NCI-H1048 (cell line): ENCODE results near the gene HPCAL4.

Experiments
- DNase-seq: peaks from one replicate; lab custom pipeline; 2025; lab: John Stamatoyannopoulos, UW

Gene HPCAL4

DNA sequence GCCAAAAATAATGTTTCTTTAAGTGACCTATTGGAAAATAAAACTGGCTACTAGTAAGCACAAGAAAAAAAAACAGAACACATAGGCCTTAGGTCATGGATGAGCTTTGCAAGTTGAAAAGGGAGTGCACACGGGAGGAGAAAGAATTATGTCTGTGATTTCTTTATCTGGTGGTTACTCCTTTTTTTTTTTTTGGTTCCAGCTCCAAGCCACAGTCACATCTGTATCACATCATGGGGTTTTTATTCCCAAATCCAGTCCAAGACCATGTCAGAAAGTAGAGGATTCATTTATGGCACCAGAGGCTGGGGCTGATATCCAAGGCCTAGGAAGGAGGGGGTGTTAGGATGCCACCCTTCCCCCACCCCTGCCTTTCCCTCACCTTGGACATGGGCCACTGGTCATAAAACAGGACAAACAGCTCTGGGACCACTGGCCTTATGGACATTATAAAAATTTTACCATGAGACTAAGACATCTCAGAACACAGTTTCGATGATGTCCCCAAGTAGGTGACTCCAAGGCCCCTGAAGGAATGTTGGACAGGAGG lies 41.5 kb downstream of the HPCAL4 start:
- no peak for DNase-seq

DNA sequence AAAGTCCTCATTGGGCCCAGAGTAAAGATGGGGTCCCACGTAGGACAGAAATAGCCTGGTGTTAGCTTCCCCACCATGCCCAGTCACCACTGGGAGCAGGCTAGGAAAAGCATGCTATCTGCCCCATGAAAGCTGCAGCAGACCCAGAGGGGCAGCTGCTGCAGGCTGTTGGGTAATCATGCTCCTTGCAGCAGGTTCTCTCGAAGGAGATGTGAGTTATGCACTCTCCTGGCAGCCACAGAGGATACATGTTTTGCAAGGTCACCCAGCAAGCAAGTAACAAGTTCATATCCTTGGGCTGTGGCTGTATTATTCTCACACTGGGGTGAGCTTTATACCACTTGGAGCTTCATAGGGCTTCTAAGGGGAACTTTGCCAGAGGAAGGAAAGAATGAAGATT lies 42.7 kb downstream of the HPCAL4 start:
- no peak for DNase-seq

DNA sequence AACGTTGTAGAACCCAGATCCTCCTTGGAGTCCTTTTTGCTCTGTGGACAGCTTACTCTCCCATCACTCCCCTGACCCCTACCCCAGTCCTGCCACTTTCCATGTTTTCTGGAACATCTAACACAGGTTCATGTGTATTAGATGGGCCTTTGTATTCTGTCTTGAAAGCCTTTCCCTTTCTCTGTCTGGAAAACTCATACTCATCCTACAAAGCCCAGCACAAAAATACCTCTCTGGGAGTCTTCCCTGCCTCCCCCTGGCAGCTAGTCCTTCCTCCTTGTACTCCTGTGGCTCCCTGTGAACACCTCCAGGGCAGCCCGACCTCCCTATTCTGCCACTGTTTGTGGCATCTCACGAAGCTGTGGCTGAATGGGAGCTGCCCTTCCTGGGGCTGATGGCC lies 44.0 kb downstream of the HPCAL4 start:
- DNase-seq: no peak

DNA sequence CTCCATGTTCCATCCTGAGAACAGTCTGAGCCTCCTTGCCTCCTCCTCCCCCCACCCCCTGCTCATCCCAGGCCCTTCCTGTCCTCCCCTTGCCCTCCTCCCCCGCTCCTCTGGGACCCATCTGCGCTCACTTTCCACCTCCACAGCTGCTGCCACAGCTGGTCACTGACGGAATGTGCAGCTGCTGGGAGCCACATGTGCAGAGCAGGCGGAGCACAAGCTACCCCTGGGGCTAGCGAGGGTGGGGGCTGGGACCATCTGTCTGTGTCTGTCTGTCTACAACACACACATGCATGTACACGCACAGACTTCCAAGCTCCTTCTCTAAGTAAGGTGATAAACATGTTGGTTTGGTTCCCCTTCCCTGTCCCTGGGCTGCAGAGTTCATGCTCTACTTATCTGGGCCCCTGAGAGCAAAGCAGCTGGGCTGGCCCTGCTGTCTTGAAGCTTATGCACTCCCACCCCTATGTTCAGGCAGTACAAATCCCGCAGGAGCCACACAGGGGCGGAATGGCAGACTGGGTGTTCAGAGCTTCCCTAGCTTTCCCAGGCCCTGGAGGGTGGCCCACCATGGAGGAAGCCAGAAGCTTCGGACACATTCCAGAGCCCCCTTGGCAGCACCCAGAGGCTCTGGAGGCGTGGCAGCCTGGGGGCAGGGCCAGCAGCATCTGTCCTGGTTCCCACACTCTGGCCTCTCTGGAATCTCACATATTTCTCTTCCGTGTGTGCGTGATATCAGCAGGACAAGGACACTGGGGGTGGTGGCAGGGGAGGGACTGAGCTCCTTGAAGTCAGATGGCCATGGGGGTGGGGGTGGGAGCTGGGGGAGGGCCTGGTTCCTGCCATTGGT lies 44.8 kb downstream of the HPCAL4 start:
- DNase-seq: no peak

DNA sequence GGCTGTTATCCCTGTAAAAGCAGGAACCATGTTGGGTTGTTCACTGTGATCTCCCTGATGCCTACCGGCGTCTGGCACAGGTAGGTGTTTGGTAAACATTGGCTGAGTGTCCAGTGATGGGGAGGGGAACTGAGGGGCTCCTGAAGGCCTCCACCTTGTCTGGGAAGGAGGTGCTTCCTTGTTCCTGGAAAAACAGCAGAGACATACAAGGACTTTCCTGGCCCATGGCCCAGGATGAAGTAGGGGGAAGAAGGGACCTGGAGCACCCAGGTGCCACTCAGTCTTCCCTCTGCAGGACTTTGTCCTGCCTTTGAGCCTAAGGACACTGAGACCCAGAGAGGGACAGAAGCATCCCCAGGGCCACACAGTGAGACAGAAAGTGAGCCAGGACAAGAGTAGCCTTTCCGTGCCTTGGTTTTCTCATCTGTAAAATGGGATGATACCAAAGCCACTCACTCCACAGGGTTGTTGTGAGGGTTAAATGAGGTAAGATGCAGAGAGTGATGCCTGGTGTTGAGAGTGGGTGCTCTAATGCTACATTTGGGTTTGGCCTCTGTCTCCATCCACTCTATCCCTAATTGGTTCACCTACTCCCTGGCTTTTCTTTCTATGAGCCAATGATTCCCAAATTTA lies 45.7 kb downstream of the HPCAL4 start:
- DNase-seq: no peak

DNA sequence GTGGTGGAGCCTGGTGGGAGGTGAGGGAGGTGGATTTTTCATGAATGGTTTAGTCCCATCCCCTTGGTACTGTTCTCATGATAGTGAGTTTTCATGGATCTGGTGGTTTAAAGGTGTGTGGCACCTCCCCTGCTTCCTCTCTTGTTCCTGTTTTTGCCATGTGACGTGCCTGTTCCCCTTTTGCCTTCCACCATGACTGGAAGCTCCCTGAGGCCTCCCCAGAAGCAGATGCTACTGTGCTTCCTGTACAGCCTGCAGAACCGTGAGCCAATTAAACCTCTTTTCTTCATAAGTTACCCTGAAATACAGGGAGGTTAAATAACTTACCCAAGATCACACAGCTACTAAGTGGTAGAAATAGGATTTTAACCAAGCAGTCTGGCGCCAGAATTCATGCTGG lies 47.5 kb downstream of the HPCAL4 start:
- DNase-seq: no peak

DNA sequence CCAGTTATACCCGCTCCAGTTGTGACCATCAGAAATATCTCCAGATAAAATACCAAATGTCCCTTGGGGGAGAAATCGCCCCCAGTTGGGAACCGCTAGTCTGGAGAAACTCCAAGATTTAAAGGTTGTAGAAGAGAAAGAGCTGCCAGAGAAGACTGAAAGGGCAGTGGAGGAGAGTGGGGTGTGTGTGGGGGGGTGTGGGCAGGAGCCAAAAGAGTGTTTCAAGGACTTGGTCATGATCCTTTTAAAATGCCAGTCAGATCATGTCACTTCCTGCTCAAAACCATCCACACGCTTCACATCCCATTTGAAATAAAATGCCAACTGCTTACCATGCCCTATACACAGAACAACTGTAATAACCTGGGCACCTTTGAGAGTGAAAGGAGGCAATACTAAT lies 48.4 kb downstream of the HPCAL4 start:
- no peak for DNase-seq

DNA sequence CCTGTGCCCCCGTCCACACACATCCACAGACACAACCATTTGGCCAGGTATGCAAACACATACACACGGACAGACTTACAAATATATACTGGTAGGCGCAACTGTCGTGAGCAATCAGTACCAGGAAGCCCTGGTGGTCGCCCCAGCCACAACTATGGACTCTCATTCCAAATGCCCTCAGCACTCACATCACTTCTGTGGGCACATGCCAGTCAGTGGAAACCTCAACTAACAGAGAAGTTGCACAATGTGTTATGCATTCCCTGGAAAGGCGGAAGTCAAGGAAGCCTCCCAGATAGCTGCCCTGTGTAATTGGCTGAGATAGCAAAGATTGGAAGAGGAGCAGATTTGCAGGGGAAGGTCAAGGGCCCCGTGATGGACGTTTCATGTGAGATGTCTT lies 50.4 kb downstream of the HPCAL4 start:
- DNase-seq: no peak

DNA sequence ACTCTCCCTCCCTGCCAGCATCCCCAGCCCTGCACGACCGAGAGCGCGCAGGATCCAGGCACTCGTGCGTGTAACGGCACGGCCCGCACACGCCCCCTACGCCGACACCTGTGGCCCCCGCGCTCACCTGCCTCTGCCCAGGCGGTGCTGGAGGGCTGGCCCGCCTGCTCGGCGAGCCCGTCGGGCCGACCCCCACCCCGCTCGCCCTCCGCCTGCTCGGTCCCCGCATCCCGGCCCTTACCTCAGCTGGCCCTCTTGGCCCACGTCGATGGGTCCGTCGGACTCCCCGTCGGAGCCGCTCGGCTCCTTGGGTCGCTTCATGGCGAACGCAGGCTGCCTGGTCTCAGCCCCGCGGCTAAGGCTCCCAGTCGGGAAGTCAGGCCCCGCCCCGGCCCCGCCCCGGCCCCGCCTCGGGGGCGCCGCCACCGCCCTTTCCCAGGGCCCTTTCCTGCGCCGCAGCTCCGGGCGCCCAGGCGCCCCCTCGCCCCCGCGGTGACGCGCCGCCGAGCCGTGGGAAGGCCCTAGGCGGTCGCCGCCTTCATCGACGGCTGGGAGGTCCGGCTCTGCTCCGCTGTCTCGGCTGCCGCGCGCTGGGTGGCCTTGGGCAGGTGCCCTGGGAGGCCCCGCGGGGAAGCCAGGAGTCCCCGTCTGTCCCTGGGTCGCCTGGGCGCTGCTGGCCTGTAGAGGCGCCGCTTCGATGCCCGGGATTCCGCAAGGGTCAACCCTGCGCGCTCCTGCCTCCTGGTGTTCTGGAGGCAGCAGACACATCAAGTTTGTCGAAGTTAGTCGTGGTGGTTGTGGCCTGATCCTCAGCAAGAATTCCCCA lies 51.7 kb downstream of the HPCAL4 start, which contains the start of gene HEYL:
HEYL (minus strand) TSS at position 339 of the 826 bp plus-strand sequence; CDS start at position 321, 18 bp downstream.
- DNase-seq: no peak

DNA sequence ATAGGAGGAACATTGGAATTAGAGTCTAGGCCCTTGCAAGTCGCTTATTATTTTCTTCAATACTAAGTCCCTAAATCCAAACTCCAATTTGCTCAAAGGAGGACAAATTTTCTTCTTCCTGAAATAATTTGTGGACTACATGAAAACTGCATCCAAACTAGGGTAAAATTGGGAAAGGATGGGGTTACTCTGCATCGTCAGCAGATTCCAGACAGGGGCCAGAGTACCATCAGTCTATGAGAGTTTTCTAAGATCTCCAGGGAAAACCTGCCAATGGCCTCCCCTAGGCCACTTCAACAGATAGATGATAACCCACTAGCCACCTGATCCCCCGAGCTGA lies 52.3 kb downstream of the HPCAL4 start:
- no peak for DNase-seq

DNA sequence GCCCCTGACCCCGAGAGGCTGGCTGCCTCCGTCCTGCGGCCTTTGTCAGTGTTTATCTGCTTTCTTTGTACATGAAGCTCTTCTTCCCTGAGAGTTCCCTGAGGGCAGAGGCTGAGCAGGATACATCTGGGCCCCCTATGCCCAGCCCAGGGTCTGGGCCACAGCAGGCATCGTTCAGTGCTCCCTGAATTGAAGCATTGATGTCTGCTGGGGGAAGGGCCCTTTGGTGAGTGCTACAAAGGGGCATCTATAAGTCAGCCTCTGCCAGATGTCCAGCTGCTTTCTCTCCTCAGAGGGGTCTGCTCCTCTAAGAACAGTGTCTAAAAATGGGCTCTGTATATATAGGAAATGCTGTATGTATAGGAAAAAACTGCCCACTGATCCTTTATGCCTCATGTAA lies 53.9 kb downstream of the HPCAL4 start:
- no peak for DNase-seq

DNA sequence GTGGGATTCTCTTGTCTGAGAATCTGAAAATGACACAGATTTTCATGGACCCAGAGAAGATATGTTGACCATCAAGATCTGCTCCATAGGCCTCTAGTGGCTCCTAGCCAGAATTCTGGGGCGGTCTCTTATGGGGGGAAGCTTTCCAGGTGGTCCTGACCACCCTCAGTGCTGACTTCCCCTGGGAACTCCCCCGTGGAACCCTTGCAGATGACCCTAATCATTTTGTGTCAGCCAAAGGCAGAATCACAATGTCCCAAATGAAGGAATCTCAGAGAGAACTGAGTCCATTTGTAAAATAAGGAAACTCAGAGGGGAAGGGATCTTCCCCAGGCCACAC lies 55.4 kb downstream of the HPCAL4 start:
- DNase-seq: no peak

DNA sequence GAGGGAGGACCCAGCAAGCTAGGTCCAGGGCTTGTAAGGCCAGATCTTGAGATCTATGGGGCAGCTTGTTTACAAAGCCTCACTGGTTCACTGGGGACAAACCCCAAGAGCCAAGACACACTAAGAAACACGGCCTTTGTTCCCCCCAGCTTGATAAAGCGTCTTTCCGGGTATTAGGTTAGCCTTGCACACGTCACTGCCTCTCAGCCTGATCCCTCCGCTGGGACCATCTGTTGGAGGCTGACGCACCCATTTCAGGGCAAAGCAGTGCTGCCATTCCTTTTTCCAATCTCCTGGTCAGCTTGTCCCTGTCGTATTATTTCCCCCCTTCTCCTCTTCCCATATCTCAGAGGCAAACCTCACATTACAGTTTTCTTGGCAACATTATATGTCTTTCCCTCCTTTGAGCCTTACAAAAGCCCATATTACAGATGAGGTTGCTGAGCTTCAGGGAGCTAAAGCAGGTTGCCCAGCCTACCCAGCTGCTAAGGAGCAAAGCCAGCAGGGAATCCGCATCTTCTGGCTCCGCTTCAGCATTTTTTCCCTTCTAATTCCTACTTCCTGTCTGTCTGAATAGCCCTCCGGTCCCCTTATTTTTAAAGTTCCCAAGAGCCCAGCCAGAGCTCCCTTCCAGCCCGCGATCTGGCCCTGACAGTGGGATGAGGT lies 55.9 kb downstream of the HPCAL4 start:
- DNase-seq: no peak

DNA sequence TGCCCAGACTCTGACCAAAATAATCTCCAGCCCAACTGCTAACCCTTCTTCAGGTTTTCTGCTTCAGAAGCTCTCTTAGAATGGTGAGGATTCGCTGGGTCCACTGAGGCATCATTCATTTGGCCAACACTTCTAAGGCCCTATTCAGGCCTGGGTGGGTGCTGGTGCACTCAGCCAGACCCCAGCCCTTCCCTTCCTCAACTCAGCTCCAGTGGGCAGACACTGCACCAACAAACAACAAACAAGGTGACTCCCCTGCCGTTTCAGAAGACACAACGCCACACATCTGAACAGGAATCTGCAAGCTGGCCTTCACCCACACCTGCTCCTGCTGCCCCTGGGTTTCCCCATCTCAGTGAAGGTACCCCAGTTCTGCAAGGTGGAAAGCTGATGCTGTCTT lies 57.8 kb downstream of the HPCAL4 start:
- DNase-seq: no peak

DNA sequence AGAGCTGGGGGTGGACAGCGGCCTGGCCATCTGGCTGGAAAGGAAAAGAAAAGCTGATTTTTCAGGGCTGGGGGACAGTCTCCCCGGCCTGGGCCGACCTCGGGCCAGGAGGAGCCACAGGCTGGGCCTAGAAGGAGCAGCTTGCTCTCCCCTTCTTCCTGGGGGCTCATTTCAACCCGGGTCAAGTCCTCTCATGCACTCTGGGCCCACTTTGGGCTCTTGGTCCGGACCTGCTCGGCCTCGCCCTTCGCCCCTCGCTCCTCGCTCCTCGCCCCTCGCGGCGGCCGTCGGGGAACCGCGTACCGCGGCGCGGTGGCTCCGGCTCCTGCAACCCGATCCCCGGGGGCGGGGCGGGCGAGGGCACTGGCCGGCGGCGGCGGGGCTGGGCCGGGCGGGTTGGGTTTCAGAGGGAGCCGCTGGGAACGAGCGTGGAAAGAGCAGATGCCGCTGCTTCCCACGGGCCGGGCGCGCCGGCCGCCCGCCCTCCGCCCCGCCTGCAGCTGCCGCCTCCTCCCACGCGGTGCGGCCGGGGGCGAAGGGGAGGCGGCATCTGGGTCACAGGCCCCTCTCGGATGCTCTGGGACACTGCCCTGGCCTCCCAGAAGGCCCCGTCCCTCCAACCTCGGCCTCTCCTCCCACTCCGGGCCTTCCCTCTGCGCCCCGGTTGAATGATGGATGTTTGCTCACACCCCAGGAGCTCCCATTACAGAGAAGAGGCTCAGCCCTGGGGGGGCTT lies 58.4 kb downstream of the HPCAL4 start:
- no peak for DNase-seq

DNA sequence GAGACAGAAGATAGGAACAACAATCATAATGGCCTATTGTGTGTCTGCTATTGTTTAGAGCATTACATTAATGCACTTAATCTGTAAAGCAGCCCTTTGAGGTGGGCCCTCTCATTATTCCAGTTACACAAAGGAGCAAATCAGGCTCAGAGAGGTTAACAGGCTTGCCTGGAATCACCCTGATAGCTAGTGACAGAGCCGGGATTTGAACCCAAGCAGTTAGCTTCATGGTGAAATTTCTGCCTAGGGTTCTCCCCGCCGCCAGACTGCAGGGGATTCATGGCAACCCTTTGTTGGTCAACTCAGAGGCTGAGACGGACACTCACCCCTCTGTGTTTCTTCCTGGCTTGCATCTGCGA lies 58.9 kb downstream of the HPCAL4 start:
- no peak for DNase-seq

DNA sequence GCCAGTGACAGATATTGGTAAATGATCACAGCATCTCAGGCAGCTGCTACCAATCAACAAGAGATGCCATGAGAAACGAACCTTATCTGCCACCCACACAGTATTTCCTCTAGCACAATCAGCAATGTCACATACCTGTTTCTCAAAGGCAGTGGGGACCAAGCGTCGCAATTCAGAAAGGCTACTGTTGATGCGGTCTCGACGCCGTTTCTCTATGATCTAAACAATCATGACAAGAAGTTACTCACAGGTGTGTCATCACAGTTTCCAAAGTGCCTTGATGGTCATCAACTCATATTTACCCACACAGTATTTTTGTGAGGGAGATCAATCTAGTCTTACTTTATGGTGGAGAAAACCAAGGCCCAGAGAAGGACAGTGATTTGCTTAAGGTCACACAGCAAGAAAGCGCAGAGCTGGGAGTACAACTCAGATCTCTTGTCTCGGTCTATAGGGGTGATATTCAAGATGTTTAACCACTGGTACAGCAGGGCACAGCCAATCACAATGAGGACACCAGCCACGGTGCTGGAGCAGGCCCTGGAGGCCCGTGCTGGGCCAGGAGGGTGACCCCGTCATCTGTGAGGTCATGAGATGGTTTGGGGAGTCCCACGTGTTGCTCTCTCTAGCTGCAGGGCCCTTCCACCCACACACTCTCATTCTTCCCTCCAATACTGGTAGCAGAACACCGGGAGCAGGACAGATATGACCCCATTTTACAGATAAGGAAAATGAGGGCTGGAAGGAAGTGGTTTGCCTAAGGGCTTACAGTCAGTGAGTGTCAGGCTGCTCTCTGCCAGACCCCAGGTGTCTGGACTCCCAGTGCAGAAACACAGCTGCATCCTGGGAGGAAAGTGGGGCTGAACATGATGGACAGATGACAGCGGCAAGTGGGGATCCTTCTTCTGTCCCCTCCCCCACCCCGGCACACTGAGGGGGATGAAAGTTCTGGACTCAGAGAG lies 59.6 kb downstream of the HPCAL4 start:
- no peak for DNase-seq

DNA sequence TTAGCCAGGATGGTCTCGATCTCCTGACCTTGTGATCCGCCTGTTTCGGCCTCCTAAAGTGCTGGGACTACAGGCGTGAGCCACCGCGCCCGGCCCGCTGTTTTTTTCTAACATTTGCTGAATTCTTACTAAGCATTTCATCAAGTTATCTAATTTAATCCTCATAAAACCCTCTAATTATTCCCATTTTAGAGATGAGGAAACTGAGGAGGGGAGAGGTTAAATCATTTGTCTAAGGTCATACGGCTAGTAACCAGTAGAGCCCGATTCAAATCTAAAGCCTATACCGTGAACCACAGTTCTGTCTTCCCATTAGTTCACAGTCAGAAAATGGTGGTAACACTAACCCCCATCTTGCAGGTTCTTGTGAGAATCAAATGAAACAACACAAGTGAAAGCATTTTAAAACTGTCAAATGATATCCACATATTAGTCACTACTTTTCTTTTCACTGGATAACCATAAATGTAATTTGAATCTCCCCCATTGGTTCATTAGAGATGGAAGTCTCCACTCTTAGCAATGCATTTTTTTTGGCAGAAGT lies 62.4 kb downstream of the HPCAL4 start:
- DNase-seq: no peak
